ENCODE measurements around the gene KLK11.
"Not testable (repeated sequence)": the region's sequence is repeated elsewhere in the genome, so short reads cannot be mapped to it uniquely, and the experiment has no call there.

KLK11 gene

DNA sequence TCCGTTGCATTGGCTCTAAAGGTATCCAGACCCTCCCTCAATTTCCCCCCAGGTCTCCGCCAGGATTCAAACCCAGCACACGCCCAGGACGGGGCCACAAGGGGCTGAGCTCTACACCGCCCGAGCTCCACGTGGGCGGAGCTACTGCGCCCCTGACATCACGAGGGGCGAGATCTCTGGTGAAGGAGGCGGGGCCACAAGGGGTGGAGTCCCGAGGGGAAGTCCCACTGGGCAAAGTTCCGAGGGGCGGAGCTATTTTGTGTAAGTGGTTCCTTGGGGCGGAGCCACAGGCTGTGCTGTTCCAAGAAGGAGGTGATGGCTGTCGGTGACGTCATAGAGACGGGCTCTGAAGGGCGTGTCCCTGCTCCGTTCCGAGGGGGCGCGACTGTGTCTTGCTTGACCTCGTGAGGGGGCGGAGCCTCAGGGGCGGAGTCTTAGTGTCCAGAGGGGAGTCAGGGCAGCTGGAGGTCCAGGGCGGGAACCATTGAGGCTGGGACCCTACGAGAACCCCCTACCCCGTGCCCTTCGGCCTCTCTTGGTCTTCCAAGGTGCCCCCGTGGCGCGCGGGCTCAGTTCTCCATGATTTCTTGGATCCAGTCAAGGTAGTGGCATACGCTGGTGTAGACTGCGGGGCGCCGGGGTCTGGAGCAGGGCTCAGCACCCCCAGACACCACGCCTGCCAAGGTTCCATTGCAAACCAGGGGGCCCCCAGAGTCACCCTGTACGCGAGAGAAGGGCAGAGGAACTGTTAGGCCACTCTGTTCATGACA, 23.7 kb downstream of the KLK11 start:
- no peak for DNase-seq

DNA sequence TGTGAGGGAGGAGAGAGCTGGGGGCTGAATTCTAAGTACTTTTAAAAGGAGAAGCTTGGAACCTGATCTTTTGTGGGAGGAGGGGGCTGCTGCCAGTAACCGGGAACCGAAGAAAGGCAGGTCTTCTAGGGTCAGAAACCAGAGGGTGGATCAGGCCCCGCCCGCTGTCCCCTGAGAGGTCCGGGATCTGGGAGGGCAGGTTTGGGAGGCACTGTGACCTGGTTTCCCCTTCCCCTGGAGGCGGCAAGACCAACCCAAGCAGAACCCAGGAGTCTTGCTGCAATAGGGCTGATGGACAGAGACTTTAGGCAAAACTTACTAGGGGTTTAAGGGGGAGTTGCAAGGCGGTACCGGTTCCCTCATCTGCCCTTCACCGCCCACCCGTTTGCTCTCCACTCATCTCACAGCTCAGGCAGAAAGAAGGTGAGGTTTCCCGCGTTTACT, 24.3 kb downstream of the KLK11 start:
- no peak for DNase-seq

DNA sequence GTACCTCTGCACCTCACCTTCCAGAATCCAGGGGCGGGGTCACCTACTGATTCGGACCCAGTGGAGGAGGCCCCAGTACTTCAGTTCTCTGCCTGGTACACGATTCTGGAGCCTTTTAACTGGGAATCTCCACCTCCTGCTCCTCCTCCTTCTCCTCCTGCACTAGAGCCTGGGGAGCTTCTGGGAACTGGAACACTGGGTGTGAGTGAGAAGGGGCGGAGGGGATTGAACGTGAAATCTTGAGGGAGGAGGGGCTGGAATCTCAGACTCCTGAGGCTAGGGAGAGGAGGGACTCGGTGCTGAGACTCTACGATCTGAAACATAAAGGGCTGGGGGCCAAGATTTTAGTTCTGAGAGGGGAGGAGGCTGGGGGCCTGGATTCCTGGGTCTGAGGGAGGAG, 24.9 kb downstream of the KLK11 start, which contains the start of gene KLK8:
KLK8 (minus strand) TSS at position 90 of the 400 bp plus-strand sequence. CDS start 437 bp downstream, outside the sequence.
- DNase-seq: no peak

DNA sequence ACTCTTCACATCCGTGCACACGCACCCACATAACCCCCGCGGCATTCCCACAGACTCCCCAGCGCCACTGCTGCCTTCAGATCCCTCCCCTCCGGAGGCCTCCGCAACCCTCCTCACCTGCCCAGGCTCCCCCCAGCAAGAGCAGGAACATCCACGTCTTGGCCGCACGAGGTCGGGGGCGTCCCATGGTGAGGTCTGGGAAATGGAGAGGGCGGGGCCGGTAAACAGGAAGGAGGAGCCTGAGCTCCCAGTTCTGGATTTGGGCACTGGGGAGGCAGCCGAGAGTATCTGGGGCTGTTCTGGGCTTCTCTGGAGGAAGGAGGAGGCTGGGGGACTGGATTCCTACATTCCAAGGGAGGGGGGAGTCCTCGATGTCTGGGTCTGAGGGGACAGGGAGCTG, 25.4 kb downstream of the KLK11 start:
- DNase-seq: no peak

DNA sequence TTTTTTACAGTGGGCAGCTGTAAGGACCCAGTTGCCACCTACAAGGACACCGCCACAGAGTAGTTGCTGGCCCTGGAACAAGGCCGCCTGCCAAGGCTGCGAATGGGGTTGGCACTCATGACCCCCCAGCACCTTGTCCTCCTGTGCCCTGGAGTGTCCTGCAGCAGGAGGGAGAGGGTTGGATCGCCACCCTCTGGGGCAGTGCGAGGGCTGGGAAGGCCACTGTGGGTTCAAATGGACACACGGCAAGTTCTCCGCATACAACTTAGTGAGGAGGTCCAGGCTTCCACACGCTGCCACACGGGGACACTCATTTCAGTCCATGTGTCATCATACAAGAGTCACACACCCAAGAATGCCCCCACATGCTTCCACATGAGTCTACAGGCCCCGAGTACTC, 26.0 kb downstream of the KLK11 start:
- DNase-seq: no peak

DNA sequence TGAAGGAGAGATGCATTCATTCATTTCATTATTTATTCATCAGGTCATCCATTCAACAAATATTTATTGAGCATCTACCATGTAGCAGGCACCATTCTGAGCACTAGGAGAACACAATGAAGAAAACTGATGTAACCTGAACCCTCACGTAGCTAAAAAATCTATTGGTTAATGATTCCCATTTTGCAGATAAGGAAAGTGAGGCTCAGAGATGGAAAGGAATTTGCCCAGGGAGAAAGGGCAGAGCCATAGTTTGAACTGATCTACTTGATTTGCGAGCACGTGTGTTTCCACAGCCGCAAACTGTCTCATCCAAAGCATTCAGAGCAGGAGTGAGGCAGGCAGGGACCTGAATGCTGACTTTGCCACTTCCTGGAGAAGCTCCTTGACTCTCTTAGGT, 27.7 kb downstream of the KLK11 start:
- no peak for DNase-seq

DNA sequence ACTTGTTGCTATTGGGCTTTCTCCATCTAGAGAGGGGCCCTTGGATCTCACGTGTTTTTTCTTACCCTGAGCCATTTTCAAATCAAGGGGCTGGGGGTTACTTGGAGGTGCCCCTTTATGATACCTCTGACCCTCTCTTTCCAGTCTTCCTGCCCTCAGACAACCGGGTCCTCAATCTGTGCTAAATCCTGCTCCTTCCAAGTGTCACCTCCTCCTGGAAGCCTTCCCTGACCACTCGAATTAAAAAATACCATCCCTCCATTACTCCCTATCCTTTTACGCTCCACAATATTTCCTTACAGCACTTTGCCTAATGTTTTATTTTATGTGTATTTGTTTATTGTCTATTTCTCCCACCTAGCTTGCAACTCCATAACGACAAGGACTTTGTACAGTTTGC, 28.4 kb downstream of the KLK11 start:
- no peak for DNase-seq

DNA sequence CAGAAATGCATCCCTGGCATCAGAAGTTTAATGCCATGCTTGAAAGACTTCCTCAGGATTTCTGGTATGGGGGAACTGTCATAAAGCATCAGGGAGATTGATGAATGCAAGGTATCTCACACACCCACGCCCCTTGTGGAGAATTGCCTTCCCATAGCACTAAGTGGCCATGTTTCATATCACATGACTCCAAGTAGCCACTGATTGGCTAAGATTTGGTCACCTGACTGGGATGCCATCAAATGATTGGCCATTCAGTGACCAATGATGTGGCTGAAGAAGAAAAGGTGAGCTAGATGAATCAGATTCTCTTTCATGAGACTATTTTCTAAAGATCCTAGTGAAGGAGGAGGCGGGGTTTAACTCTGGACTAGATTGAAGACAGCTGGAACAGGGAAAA, 32.3 kb downstream of the KLK11 start:
- no peak for DNase-seq

DNA sequence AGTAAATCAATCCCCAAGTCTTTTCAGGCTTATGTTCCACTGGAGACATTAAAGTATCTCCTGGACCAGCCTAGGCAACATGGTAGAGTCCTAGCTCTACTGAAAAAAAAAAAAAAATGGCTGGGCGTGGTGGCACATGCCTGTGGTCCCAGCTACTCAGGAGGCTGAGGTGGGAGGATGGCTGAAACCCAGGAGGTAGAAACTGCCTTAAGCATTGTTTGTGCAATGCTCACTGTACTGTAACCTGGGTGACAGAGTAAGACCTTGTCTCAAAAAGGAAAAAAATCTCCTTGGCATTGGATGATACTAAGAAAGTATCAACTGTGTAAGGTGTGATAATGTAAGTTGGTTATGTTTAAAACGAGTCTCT, 33.8 kb downstream of the KLK11 start:
- DNase-seq: no peak

DNA sequence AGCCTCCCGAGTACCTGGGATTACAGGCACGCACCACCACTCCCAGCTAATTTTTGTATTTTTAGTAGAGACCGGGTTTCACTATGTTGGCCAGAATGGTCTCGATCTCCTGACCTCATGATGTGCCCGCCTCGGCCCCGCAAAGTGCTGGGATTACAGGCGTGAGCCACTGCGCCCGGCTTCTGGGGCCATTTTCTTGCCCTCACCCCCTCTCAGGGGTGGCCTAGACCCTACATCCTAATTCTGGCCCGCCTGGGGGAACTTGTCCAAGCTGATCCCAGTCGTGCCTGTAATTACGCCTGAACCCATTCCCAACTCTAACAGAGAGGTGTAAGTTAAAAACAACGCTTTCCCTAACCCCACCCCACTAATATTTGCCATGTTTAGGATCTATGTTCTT, 42.0 kb downstream of the KLK11 start:
- DNase-seq: not testable (repeated sequence)

DNA sequence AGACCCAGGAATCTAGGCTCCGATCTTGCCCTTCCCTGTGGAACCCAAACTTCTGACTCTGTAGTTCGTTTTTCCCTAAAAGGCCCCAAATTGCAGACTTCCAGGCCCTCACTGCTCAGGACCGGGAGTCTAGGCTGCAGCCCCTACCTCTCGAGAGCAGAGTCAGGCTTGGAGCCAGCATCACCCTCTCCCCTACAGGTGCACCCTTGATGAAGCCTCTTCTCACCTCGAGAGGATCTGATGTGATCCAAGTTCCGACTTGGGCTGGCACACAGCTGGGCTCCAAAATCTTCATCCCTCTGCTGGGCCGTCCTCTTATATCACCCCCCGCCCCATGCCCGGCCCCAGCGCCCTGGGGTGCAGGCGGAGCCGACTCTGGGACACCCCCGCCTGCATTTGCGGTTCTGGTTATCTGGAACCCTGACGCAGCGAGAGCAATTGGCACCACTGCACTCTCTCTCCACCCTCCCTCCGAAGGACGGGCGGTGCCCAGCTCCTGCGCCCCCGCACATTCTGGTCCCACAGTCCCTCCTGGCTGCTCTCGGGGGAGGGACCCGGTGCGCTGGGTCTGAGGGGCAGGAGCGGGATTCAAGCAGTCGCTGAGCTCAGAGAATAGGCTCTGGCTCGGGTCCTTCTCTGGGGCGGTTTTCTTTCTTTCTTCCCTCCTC, 42.7 kb downstream of the KLK11 start, which contains the start of gene KLK7:
KLK7 (minus strand) TSS at position 293 of the 668 bp plus-strand sequence. CDS start 1,518 bp downstream, outside the sequence.
- DNase-seq: no peak

DNA sequence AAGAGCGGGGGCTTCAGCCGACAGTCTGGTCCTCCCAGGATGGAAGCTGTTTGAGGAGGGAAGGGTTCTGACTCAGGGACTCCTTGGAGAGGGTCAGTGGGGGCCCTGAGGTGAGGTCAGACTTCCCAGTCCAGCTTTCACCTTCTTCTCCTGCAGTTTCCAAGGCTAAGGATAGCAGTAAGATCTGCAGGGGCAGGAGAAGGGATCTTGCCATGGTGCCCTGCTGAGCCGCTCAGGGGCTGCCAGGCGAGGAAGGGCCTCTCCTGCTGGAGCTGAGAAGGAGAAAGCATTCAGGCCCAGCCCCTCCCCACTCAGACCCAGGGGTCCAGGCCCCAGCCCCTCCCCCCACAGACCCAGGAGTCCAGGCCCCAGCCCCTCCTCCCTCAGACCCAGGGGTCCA, 44.2 kb downstream of the KLK11 start:
- DNase-seq: no peak

DNA sequence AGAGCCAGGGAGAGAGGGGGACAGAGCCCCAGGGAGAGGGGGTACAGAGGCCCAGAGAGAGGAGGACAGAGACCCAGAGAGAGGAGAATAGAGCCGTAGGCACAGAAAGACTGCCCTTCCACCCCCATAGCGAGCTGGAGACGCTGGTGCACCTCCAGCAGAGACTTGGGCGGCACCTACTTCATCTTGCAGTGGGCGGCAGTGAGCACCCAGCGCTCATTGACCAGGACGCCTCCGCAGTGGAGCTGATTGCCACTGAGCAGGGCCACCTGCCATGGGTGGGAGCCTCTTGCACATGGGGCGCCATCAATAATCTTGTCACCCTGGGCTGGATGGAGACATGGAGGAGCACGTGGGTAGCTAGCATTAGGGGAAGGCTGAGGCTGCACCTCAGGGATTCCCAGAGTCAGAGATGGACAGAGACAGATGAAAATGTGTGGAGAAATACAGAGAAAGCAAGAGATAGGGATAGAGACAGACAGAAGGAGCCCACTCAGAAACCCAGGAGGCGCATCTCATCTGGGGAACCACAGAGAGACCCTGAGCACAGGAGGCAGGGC, 44.7 kb downstream of the KLK11 start:
- DNase-seq: no peak

DNA sequence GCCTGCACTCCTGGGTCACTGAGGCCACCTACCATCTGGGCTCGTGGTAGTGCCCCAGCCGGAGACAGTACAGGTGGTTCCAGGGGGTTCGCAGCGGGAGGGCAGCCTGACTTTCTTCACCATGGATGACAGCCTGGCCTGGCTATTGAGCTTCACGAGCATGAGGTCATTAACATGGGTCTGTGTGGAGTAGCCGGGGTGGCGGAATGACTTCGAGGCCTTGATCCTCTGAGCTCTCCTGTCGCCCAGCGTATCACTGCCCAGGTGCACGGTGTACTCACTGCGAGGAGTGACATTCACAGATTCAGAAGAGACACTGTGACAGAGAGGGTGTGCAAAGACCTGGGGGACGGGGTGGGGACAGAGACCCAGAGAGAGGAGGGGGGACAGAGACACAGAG, 46.2 kb downstream of the KLK11 start:
- DNase-seq: no peak

DNA sequence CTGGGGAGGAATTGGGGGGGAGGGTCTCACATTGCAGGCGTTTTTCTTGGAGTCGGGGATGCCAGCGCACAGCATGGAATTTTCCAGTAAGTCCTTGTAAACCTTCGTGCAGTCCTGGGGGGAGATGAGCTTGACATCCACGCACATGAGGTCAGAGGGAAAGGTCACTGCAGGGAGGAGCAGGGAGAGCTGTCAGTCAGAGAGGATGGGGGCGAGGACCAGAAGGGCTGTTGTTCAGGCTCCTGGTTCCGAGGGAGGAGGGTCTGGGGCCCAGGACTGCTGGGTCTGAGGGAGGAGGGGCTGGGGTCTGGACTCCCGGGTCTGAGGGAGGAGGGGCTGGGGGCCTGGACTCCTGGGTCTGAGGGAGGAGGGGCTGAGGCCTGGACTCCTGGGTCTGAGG, 46.7 kb downstream of the KLK11 start:
- DNase-seq: no peak

DNA sequence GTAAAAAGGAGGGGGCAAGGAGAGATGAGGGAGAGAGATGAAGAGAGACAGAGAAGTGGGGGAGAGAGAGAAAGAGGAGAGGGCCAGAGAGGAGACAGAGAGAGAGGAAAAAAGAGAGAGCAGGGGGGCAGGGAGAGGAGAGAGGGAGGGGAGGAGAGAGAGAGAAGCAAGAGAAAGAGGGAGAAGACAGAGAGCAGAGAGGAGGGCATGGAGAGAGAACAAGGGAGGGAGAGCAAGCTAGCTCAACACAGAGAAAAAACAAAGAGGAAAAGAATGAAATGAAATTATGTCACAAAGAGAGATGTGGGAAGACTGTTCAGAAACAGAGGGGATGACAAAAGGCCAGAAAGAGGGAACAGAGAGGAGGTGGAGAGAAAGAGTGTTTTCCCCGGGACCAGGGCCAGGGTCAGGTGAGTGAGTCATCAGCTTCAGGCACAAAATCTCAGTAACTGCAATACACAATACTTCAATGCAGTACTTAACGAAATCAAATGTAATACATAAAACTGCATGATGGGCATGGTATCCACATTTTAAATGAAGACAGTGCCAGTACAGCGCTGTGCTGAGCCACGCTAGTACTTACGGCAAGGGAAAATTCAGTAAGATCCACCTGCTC, 47.5 kb downstream of the KLK11 start:
- no peak for DNase-seq

DNA sequence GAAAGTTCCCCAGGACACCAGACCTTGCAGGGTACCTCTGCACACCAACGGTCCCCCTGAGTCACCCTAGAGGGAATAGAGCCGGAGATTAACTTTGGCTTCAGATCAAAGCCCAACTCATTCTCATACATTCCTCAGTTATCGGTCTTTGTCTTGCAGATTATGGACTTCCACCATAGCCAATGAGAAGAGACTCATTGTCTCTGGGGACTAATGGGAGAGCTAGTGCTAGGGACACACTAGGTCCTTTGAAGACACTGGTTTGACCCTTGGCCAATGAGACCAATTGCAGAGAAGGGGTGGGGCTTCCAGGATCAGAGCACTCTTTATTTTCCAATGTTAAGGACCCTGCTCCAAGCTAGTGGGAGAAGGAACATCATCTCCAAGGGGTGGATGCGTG, 48.8 kb downstream of the KLK11 start:
- no peak for DNase-seq

DNA sequence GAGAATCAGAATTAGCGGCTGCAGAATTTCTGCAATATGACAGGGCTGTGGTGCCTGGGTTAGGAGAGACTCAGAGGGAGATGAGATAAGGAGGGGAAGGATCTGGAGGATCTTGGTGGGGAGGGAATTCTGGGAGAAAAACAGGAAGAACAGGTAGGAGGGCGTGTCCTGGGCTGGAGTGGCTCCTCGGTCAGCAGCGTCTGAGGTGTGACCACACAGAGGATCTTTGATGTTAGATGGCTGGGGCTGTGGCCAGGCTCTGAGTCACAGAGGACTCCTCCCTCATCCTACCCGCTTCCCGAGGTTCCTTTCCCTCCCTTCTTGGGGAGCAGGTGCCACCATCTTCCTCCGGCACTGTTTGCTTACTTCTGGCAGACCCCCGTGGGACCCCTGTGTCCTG, 50.6 kb downstream of the KLK11 start:
- DNase-seq: no peak

DNA sequence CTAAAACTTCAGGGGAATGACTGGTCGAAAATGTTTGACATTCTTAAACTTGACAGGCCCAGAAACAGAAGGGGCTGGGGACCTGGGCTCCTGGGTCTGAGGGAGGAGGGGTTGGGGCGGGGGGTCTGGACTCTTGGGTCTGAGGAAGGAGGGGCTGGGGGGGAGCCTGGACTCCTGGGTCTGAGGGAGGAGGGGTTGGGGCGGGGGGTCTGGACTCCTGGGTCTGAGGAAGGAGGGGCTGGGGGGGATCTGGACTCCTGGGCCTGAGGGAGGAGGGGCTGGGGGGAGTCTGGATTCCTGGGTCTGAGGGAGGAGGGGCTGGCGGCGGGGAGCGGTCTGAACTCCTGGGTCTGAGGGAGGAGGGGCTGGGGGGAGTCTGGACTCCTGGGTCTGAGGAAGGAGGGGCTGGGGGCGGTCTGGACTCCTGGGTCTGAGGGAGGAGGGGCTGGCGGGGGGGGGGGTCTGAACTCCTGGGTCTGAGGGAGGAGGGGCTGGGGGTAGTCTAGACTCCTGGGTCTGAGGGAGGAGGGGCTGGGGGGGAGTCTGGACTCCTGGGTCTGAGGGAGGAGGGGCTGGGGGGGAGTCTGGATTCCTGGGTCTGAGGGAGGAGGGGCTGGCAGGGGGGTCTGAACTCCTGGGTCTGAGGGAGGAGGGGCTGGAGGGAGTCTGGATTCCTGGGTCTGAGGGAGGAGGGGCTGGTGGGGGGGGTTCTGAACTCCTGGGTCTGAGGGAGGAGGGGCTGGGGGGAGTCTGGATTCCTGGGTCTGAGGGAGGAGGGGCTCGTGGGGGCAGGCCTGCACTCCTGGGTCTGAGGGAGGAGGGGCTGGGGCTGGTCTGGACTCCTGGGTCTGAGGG, 51.5 kb downstream of the KLK11 start:
- no peak for DNase-seq

DNA sequence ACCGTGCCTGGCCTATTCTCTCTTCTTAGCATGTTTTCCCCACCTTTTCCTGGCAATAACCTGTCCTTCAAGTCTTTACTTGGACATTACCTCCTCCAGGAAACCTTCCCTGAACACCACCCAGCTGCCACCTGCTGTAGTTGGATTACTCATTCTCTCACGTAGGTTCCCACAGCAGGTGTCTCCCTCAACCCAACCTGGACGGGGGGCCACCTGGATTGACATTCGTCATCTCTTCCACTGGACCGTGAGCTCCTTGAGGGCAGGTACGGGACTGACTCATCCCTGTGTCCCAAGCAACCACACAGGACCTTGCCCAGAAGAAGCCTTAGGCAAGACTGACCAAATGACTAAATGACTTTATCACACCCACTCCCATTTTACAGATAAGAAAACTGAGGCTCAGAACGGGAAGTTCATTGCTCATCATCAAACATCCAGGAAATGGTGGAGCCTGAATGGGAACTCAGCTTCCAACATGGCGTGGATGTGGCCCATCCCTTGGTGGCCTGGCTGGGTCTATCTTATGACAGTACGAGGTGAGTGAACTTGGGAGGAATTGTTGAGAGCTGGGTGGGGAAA, 53.5 kb downstream of the KLK11 start:
- no peak for DNase-seq
